Mesenchymal stem cell (in vitro differentiated cells and primary cell): Measurements from ENCODE around the gene NTRK3.

Source experiments
- DNase-seq: peaks from one replicate; pipeline ENCODE4 v3.0.0-alpha.2; 2013
- H2AFZ ChIP-seq: one replicate; pipeline ENCODE4 v1.6.1; 2013; ENCODE audit warnings: low read depth, mild to moderate bottlenecking, control low read depth, inconsistent platforms, low read length, moderate library complexity
- H2AK5ac ChIP-seq: 2 replicates; pipeline ENCODE4 v1.6.1; 2013; ENCODE audit warnings: low read length, moderate library complexity, mild to moderate bottlenecking, inconsistent platforms; ENCODE audit not compliant: severe bottlenecking
- H2BK120ac ChIP-seq: one replicate; pipeline ENCODE4 v1.6.1; 2013; ENCODE audit warnings: low read depth, mild to moderate bottlenecking, inconsistent platforms, low read length, moderate library complexity
- H2BK12ac ChIP-seq, 2 experiments: one replicate each; pipeline ENCODE4 v1.6.1; 2013; ENCODE audit warnings: inconsistent platforms in 2 of 2, low read length in 2 of 2, mild to moderate bottlenecking in 2 of 2, moderate library complexity in 2 of 2, control low read depth in 1 of 2
- H2BK15ac ChIP-seq: one replicate; pipeline ENCODE4 v1.6.1; 2013; ENCODE audit warnings: mild to moderate bottlenecking, low read depth, inconsistent platforms; ENCODE audit not compliant: poor library complexity, severe bottlenecking
- H2BK5ac ChIP-seq: 2 replicates; pipeline ENCODE4 v1.6.1; 2013; ENCODE audit warnings: low read depth, mild to moderate bottlenecking, low read length, control low read depth, inconsistent platforms; ENCODE audit not compliant: poor library complexity, severe bottlenecking
- H3K14ac ChIP-seq, 2 experiments: one replicate each; pipeline ENCODE4 v1.6.1; 2013; ENCODE audit warnings: inconsistent platforms in 2 of 2, low read length in 2 of 2, control low read depth in 1 of 2, mild to moderate bottlenecking in 1 of 2, moderate library complexity in 1 of 2
- H3K18ac ChIP-seq, 2 experiments: one replicate each; pipeline ENCODE4 v1.6.1; 2013; ENCODE audit warnings: inconsistent platforms in 2 of 2, low read length in 2 of 2, control low read depth in 1 of 2, low read depth in 1 of 2, mild to moderate bottlenecking in 1 of 2
- H3K23ac ChIP-seq, 2 experiments: one replicate each; pipeline ENCODE4 v1.6.1; 2013; ENCODE audit warnings: inconsistent platforms in 2 of 2, low read length in 2 of 2, mild to moderate bottlenecking in 2 of 2, moderate library complexity in 2 of 2, control low read depth in 1 of 2
- H3K27ac ChIP-seq: 2 replicates; pipeline ENCODE4 v1.5.1; 2013; ENCODE audit warnings: mild to moderate bottlenecking, moderate library complexity, low read length, control low read depth, inconsistent platforms; ENCODE audit not compliant: poor library complexity, severe bottlenecking
- H3K27me3 ChIP-seq, 2 experiments: 2 replicates each; pipeline versions ENCODE4 v1.6.1 to v1.7.0; 2013; ENCODE audit warnings: low read length in 2 of 2, mild to moderate bottlenecking in 2 of 2, moderate library complexity in 2 of 2, control low read depth in 1 of 2, inconsistent platforms in 1 of 2; ENCODE audit not compliant: control insufficient read depth in 1 of 2, insufficient read depth in 1 of 2
- H3K36me3 ChIP-seq, 2 experiments: 2 replicates each; pipeline versions ENCODE4 v1.6.1 to v1.7.0; 2013; ENCODE audit warnings: low read length in 2 of 2, control low read depth in 1 of 2, inconsistent platforms in 1 of 2, low read depth in 1 of 2, mild to moderate bottlenecking in 1 of 2; ENCODE audit not compliant: insufficient read depth in 2 of 2, control insufficient read depth in 1 of 2
- H3K4ac ChIP-seq, 2 experiments: one replicate each; pipeline ENCODE4 v1.6.1; 2013; ENCODE audit warnings: inconsistent platforms in 2 of 2, low read length in 2 of 2, mild to moderate bottlenecking in 2 of 2, moderate library complexity in 2 of 2, control low read depth in 1 of 2, low read depth in 1 of 2
- H3K4me1 ChIP-seq: 2 replicates; pipeline ENCODE4 v1.6.1; 2013; ENCODE audit warnings: low read depth, low read length, control low read depth; ENCODE audit not compliant: control insufficient read depth, insufficient read depth
- H3K4me2 ChIP-seq: 2 replicates; pipeline ENCODE4 v1.6.1; 2013; ENCODE audit warnings: low read length, mild to moderate bottlenecking, inconsistent platforms; ENCODE audit not compliant: poor library complexity, severe bottlenecking
- H3K4me3 ChIP-seq, 2 experiments: 2 replicates each; pipeline versions ENCODE4 v1.5.1 to v1.7.0; 2013; ENCODE audit warnings: low read length in 2 of 2, mild to moderate bottlenecking in 2 of 2, control low read depth in 1 of 2, low read depth in 1 of 2; ENCODE audit not compliant: insufficient read depth in 1 of 2
- H3K79me1 ChIP-seq: replicated peaks from 2 replicates; pipeline ENCODE4 v1.6.1; 2013; ENCODE audit warnings: mild to moderate bottlenecking, control low read depth, low read length, inconsistent platforms; ENCODE audit not compliant: poor library complexity, severe bottlenecking
- H3K9ac ChIP-seq: 2 replicates; pipeline ENCODE4 v1.7.0; 2013; ENCODE audit warnings: mild to moderate bottlenecking, low read length, moderate library complexity
- H3K9me3 ChIP-seq: 2 replicates; pipeline ENCODE4 v1.7.0; 2013; ENCODE audit warnings: mild to moderate bottlenecking, low read length; ENCODE audit not compliant: control insufficient read depth
- H4K8ac ChIP-seq: one replicate; pipeline ENCODE4 v1.6.1; 2013; ENCODE audit warnings: inconsistent platforms, mild to moderate bottlenecking, low read length, moderate library complexity
- H4K91ac ChIP-seq: one replicate; pipeline ENCODE4 v1.6.1; 2013; ENCODE audit warnings: mild to moderate bottlenecking, low read length, inconsistent platforms
- WGBS: methylation state at CpG from one replicate; pipeline ENCODE4 v1.1.7; 2013; ENCODE audit warnings: mixed read lengths; 5-methylcytosine and 5-hydroxymethylcytosine counted together

Gene NTRK3

DNA sequence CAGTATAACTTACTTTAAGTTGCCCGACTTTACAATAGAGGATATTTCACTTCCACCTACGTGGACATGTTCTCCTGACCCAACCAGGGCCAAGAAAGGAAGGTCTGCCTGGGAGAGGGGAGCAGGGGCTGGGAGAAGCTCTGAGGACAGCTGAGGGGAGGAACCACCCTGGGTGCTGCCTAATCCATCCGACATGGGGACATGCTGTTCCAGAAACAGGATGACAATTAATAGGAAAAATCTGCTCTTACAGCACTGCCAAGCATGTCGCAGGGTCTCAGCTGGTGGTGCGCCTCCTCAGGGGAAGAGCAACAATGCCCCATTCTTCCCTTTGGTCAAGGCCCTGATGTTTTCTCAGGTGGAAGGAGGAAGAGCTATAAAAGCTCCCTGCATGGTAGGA is 132.3 kb downstream of the NTRK3 start:
- no peak overlapping the region for H3K23ac ChIP-seq
- H3K27ac ChIP-seq, result no peak overlapping the region
- peaks cover 0 to 26% of the 10 kb centered on the region in 2 experiments for H3K27me3 ChIP-seq
- H2AFZ ChIP-seq, result no peak overlapping the region
- no peak overlapping the region for H2BK12ac ChIP-seq
- no peak overlapping the region for H4K8ac ChIP-seq
- no peak overlapping the region for H3K4me2 ChIP-seq
- H3K9me3 ChIP-seq, result no peaks in the 10 kb centered on the region
- no peaks in the 10 kb centered on the region for H3K4me1 ChIP-seq
- H3K9ac ChIP-seq, result no peak overlapping the region
- no peak overlapping the region for H4K91ac ChIP-seq
- no peak for DNase-seq
- H2BK15ac ChIP-seq, result no peak overlapping the region
- no peak overlapping the region for H2BK5ac ChIP-seq
- H3K14ac ChIP-seq, result no peak overlapping the region
- H3K4ac ChIP-seq, result no peak overlapping the region
- no peak overlapping the region for H3K18ac ChIP-seq
- H3K4me3 ChIP-seq, result no peak overlapping the region
- no peak overlapping the region for H2BK120ac ChIP-seq
- H3K36me3 ChIP-seq, result no peaks in the 10 kb centered on the region
- no peaks in the 10 kb centered on the region for H3K79me1 ChIP-seq
- no peak overlapping the region for H2AK5ac ChIP-seq
- 72% methylated on average over 4 of the region's 5 CpGs for WGBS

DNA sequence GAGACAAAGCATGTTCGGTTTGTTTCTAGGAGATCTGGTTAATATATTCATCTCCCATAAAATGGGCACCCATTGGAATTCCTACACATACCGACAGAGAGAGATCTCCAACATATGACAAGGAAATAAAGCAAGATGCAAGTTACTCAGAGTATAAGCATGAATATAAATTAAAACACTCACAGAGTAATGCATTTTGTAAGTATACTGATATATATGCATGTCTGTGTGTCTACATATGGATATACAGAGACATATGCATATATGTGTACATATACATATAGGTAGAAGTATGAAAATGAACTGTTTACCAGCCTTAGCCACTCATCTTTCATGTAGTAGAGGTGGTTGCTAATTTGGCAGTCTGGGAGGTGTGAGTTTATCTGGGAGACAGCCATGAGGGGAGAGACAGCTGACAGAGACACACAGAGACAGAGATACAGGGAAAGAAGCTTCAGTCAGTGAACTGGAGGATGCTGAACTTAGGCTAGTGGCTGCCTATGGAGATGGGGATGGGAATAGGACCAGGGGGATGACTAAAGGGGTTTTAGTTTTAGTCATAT is 134.5 kb downstream of the NTRK3 start:
- no CpG with 5 or more reads among the region's 2 CpGs for WGBS
- no peak overlapping the region for H3K4ac ChIP-seq

DNA sequence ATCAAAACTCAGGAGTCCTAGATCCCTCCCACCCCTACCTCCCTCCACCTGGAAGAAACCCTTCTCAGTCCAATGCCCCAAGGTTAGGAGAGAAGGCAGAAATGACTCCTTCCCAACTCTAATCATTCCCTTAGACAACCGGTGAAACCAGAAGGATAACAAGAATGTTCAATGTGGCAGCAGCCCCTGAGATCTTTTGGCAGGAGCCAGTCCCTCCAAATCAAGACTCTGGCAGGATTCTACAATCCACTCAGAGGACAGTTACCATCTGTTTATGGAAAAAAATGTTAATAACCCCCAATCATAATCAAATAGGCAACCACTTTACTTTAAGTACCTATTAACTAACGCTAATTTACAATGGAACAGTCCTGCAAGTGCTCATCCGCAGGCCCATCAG is 136.5 kb downstream of the NTRK3 start:
- H3K4me2 ChIP-seq, result no peak overlapping the region
- H2BK5ac ChIP-seq, result no peak overlapping the region
- no peak overlapping the region for H2AK5ac ChIP-seq
- peaks cover 0 to 31% of the 10 kb centered on the region in 2 experiments for H3K27me3 ChIP-seq
- no peaks in the 10 kb centered on the region for H3K79me1 ChIP-seq
- no peak overlapping the region for H3K4ac ChIP-seq
- H3K9me3 ChIP-seq, result no peaks in the 10 kb centered on the region
- H3K36me3 ChIP-seq, result no peaks in the 10 kb centered on the region
- H3K4me1 ChIP-seq, result no peaks in the 10 kb centered on the region
- no peak overlapping the region for H2BK12ac ChIP-seq
- DNase-seq, result no peak
- H3K9ac ChIP-seq, result no peak overlapping the region
- no peak overlapping the region for H3K4me3 ChIP-seq
- H3K23ac ChIP-seq, result no peak overlapping the region
- no peak overlapping the region for H3K18ac ChIP-seq
- no peak overlapping the region for H2BK120ac ChIP-seq
- H4K91ac ChIP-seq, result no peak overlapping the region
- no peak overlapping the region for H3K14ac ChIP-seq
- no peak overlapping the region for H4K8ac ChIP-seq
- H2AFZ ChIP-seq, result no peak overlapping the region
- no peak overlapping the region for H2BK15ac ChIP-seq
- 78% methylated on average over 3 of the region's 3 CpGs for WGBS
- no peak overlapping the region for H3K27ac ChIP-seq

More for the DNA sequence above, 134.5 kb downstream of the NTRK3 start:
- Histone ChIP-seq H3K4me2 (no peak overlapping the region), H3K9me3 (no peaks in the 10 kb centered on the region), H3K23ac (no peak overlapping the region), H3K18ac (no peak overlapping the region), H3K36me3 (no peaks in the 10 kb centered on the region), H3K79me1 (no peaks in the 10 kb centered on the region), H2BK12ac (no peak overlapping the region), H3K27ac (no peak overlapping the region), H2BK5ac (no peak overlapping the region), H2BK15ac (no peak overlapping the region), H3K14ac (no peak overlapping the region), H3K4me1 (no peaks in the 10 kb centered on the region), H4K8ac (no peak overlapping the region), H2BK120ac (no peak overlapping the region), H3K9ac (no peak overlapping the region), H3K4me3 (no peak overlapping the region), H3K27me3 (peaks cover 0 to 34% of the 10 kb centered on the region in 2 experiments), H2AFZ (no peak overlapping the region), H4K91ac (no peak overlapping the region), H2AK5ac (no peak overlapping the region)
- no peak for DNase-seq

DNA sequence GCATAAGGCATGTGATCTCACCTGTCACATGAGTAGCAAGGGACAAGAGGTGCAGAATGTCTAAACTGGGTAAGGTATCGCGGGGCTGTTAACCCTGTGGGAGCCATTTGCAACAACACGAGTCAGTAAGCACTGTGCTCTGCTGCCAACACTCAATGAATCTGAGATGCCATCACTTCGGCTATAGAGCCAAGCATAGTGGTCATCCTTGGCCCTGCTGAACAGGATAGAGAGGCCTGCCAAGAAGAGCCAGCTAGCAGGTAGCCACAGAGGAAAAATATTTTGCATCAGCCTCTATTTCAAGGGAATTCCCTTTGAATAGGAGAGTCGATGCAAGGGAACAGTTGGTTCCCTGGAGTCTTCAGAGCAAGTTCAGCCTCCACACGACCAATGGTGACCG is 137.8 kb downstream of the NTRK3 start:
- WGBS, result 64% methylated on average over 7 of the region's 7 CpGs
- no peak overlapping the region for H4K91ac ChIP-seq

More for the DNA sequence above, 137.8 kb downstream of the NTRK3 start:
- Histone ChIP-seq H2AFZ (no peak overlapping the region), H3K4ac (no peak overlapping the region), H3K27me3 (peaks cover 0 to 27% of the 10 kb centered on the region in 2 experiments), H3K4me1 (no peaks in the 10 kb centered on the region), H3K27ac (no peak overlapping the region), H2BK5ac (no peak overlapping the region), H2AK5ac (no peak overlapping the region), H3K4me2 (no peak overlapping the region), H3K14ac (no peak overlapping the region), H2BK15ac (no peak overlapping the region), H3K79me1 (no peaks in the 10 kb centered on the region), H3K23ac (no peak overlapping the region), H3K36me3 (no peaks in the 10 kb centered on the region), H4K8ac (no peak overlapping the region), H2BK120ac (no peak overlapping the region), H2BK12ac (no peak overlapping the region), H3K9ac (no peak overlapping the region), H3K18ac (no peak overlapping the region), H3K4me3 (no peak overlapping the region), H3K9me3 (no peaks in the 10 kb centered on the region)
- no peak for DNase-seq
